Esophagus squamous epithelium (tissue), 4 donors: Measurements from ENCODE around the gene CPXM1.

Experiments
- POLR2A ChIP-seq, 4 donors: fragments of 450-650 bp; IDR thresholded peaks; one replicate each; pipeline ENCODE4 v1.6.1; 2017; ENCODE audit warnings: antibody characterized with exemption in 4 of 4, mild to moderate bottlenecking in 4 of 4, moderate library complexity in 3 of 4
- TF ChIP-seq, protein P1 (sequence below), 6 experiments: fragments of 450-650 bp in 4 of 6; fragments of 200-600 bp in 2 of 6; sonication (generic) in 2 of 6; IDR thresholded peaks; one replicate each; pipeline ENCODE4 v1.5.1; 2016 to 2019; ENCODE audit warnings: antibody characterized with exemption in 6 of 6, mild to moderate bottlenecking in 4 of 6, moderate library complexity in 4 of 6

DNA sequence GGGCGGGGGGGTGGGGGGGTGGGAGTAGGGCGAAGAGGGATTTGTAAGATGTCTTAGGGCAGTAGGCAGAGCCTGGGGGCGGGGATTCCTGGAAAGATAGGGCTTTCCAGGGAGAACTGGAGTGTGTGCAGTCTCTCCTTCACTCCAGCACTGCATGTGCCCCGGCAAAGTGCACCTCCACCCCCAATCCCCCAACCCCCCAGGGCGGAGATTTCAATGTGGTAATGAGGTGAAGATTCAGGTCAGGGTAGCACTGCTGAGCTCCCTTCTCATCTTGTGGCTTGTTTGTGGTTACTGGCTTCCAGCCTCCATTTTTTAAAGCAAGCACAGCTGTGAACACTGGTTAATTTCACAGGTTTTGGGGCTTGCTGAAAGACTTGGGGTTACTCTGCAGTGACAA lies 21.6 kb upstream of the CPXM1 start:
- TF ChIP-seq, protein P1, sequence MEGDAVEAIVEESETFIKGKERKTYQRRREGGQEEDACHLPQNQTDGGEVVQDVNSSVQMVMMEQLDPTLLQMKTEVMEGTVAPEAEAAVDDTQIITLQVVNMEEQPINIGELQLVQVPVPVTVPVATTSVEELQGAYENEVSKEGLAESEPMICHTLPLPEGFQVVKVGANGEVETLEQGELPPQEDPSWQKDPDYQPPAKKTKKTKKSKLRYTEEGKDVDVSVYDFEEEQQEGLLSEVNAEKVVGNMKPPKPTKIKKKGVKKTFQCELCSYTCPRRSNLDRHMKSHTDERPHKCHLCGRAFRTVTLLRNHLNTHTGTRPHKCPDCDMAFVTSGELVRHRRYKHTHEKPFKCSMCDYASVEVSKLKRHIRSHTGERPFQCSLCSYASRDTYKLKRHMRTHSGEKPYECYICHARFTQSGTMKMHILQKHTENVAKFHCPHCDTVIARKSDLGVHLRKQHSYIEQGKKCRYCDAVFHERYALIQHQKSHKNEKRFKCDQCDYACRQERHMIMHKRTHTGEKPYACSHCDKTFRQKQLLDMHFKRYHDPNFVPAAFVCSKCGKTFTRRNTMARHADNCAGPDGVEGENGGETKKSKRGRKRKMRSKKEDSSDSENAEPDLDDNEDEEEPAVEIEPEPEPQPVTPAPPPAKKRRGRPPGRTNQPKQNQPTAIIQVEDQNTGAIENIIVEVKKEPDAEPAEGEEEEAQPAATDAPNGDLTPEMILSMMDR (IDR thresholded peaks at IDR 0.05): no peak
- no peak for TF ChIP-seq POLR2A (IDR thresholded peaks at IDR 0.05)
